Measurements from ENCODE around the gene FHIT.

DNA sequence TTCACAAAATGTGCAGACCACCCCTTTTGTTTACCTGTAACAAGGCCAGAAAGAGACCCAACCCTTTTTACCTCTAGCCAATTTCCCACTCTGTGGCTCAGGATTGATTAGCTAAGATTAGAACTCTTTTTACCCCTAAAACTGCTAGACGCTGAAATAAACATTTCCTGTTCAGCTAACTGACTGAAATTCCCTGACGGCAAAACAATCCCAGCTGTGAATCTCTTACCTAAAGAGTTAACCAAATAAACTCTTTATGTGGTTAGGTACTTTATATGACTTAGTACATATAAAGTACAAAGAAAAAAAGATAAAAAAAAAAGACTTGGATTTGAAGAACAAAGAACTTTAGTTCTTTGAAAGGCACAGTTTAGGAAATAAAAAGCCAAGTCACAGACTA, 988.7 kb downstream of the FHIT start:
- TF ChIP-seq POLR2A (IDR thresholded peaks at IDR 0.05; ENCODE audit: low read depth) (no peak), POLR2AphosphoS5 (IDR thresholded peaks at IDR 0.05) (no peak), EP300 (IDR thresholded peaks at IDR 0.05) (no peak)
- TF ChIP-seq, protein P1, sequence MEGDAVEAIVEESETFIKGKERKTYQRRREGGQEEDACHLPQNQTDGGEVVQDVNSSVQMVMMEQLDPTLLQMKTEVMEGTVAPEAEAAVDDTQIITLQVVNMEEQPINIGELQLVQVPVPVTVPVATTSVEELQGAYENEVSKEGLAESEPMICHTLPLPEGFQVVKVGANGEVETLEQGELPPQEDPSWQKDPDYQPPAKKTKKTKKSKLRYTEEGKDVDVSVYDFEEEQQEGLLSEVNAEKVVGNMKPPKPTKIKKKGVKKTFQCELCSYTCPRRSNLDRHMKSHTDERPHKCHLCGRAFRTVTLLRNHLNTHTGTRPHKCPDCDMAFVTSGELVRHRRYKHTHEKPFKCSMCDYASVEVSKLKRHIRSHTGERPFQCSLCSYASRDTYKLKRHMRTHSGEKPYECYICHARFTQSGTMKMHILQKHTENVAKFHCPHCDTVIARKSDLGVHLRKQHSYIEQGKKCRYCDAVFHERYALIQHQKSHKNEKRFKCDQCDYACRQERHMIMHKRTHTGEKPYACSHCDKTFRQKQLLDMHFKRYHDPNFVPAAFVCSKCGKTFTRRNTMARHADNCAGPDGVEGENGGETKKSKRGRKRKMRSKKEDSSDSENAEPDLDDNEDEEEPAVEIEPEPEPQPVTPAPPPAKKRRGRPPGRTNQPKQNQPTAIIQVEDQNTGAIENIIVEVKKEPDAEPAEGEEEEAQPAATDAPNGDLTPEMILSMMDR (IDR thresholded peaks at IDR 0.05), result no peak

All from esophagus muscularis mucosa (tissue), 4 donors.